ENCODE data around the gene ASPSCR1. TPM values are rescaled to one million over a fixed set of nuclear protein-coding genes. Genes with fewer than 3 reads are reported as not detected.

The ASPSCR1 gene
- total RNA-seq, 4 donors from 2014 or later: 11.7 to 24.4 (median 18.6) TPM

GRCh38 chr17:81929253-81930141 lies 47.9 kb upstream of the ASPSCR1 start:
- peaks cover 0 to 34% (median 29%) of the 10 kb centered on the region in 3 donors for H3K4me1 ChIP-seq
- no peaks in the 10 kb centered on the region for H3K9me3 ChIP-seq
- TF ChIP-seq POLR2A (IDR thresholded peaks at IDR 0.05) (no peak), CTCF (IDR thresholded peaks at IDR 0.05) (no peak), POLR2AphosphoS5 (IDR thresholded peaks at IDR 0.05) (no peak), EP300 (IDR thresholded peaks at IDR 0.05) (no peak)
- H3K27ac ChIP-seq: no peak overlapping the region
- ATAC-seq: no peak
- peaks cover 27% of the 10 kb centered on the region for H3K27me3 ChIP-seq
- WGBS, 2 donors (ENCODE audit: low coverage in 1 of 2): 100% methylated on average over 1 of the region's 31 CpGs; no CpG with 5 or more reads in 1 of the 2 donors
- H3K36me3 ChIP-seq: no peaks in the 10 kb centered on the region
- H3K4me3 ChIP-seq: no peak overlapping the region

- TF ChIP-seq POLR2A (IDR thresholded peaks at IDR 0.05) (no peak), CTCF (IDR thresholded peaks at IDR 0.05) (no peak), POLR2AphosphoS5 (IDR thresholded peaks at IDR 0.05) (no peak), EP300 (IDR thresholded peaks at IDR 0.05) (no peak)
- no peak overlapping the region for H3K27ac ChIP-seq
- H3K4me3 ChIP-seq: no peak overlapping the region
- peaks cover 27% of the 10 kb centered on the region for H3K27me3 ChIP-seq
- no peak for ATAC-seq
- H3K36me3 ChIP-seq: no peaks in the 10 kb centered on the region
- 63 to 66% methylated on average over 8 to 11 of the region's 20 CpGs for WGBS, 2 donors (ENCODE audit: low coverage in 1 of 2)
- H3K4me1 ChIP-seq: peaks cover 0 to 24% (median 19%) of the 10 kb centered on the region in 3 donors
- H3K9me3 ChIP-seq: no peaks in the 10 kb centered on the region
Measured at GRCh38 chr17:81930142-81931125, 47.0 kb upstream of the ASPSCR1 start.

- 50 to 80% methylated on average over 1 of the region's 13 CpGs for WGBS, 2 donors (ENCODE audit: low coverage in 1 of 2)
- ATAC-seq: no peak
- peaks cover 0 to 17% (median 12%) of the 10 kb centered on the region in 3 donors for H3K4me1 ChIP-seq
- H3K4me3 ChIP-seq: no peak overlapping the region
- peaks cover 27% of the 10 kb centered on the region for H3K27me3 ChIP-seq
- no peak for TF ChIP-seq POLR2AphosphoS5 (IDR thresholded peaks at IDR 0.05)
- TF ChIP-seq POLR2A (IDR thresholded peaks at IDR 0.05): no peak
- TF ChIP-seq EP300 (IDR thresholded peaks at IDR 0.05): no peak
- TF ChIP-seq CTCF (IDR thresholded peaks at IDR 0.05): no peak
- no peaks in the 10 kb centered on the region for H3K9me3 ChIP-seq
- H3K36me3 ChIP-seq: no peaks in the 10 kb centered on the region
- H3K27ac ChIP-seq: no peak overlapping the region
Measured at GRCh38 chr17:81931189-81931556, 46.3 kb upstream of the ASPSCR1 start.

- no peak overlapping the region for H3K27ac ChIP-seq
Measured at GRCh38 chr17:81931557-81932332, 45.7 kb upstream of the ASPSCR1 start.

More at GRCh38 chr17:81931557-81932332, 45.7 kb upstream of the ASPSCR1 start:
- peaks cover 27% of the 10 kb centered on the region for H3K27me3 ChIP-seq
- TF ChIP-seq CTCF (IDR thresholded peaks at IDR 0.05) (no peak), POLR2A (IDR thresholded peaks at IDR 0.05) (no peak), EP300 (IDR thresholded peaks at IDR 0.05) (no peak), POLR2AphosphoS5 (IDR thresholded peaks at IDR 0.05) (no peak)
- 19 to 56% methylated on average over 3 to 6 of the region's 15 CpGs for WGBS, 2 donors (ENCODE audit: low coverage in 1 of 2)
- H3K4me3 ChIP-seq: no peak overlapping the region
- peaks cover 0 to 20% (median 14%) of the 10 kb centered on the region in 3 donors for H3K4me1 ChIP-seq
- H3K9me3 ChIP-seq: no peaks in the 10 kb centered on the region
- no peak for ATAC-seq
- H3K36me3 ChIP-seq: no peaks in the 10 kb centered on the region

Data from gastroesophageal sphincter (tissue), 4 donors.